Adrenal gland (tissue), 12 donors: Measurements from ENCODE around the gene PPP6R2. TPM values are rescaled to one million over a fixed set of nuclear protein-coding genes. Genes with fewer than 3 reads are reported as not detected.

Experiments used
- DNase-seq, 7 donors: peaks; one replicate each; pipeline ENCODE4 v3.0.0-alpha.2; 2019 to 2020
- H3K27ac ChIP-seq, 5 donors: fragments of 200-600 bp; sonication (generic) in 4 of 5; 1 replicate in 3 of 5; 2 replicates in 2 of 5; pipeline versions ENCODE4 v1.5.1 to v1.8.0; 2016 to 2020; ENCODE audit warnings: mild to moderate bottlenecking in 1 of 5
- H3K27me3 ChIP-seq: fragments of 200-600 bp; 2 replicates; pipeline ENCODE4 v1.8.0; 2021
- H3K36me3 ChIP-seq, 2 donors: fragments of 200-600 bp; replicated peaks in 1 of 2; 1 replicate in 1 of 2; 2 replicates in 1 of 2; pipeline versions ENCODE4 v1.5.1 to v1.8.0; 2018 to 2022
- H3K4me1 ChIP-seq, 2 donors: fragments of 200-600 bp; replicated peaks in 1 of 2; 1 replicate in 1 of 2; 2 replicates in 1 of 2; pipeline versions ENCODE4 v1.5.1 to v1.8.0; 2018 to 2021
- H3K4me3 ChIP-seq, 4 donors: fragments of 200-600 bp; sonication (generic) in 3 of 4; one replicate each; pipeline ENCODE4 v1.5.1; 2016 to 2018
- H3K9me3 ChIP-seq, 3 donors: fragments of 200-600 bp; sonication (generic) in 1 of 3; replicated peaks in 1 of 3; 1 replicate in 2 of 3; 2 replicates in 1 of 3; pipeline versions ENCODE4 v1.5.1 to v1.8.0; 2016 to 2021
- CTCF ChIP-seq, 6 experiments: fragments of 450-650 bp in 4 of 6; fragments of 200-600 bp in 2 of 6; sonication (generic) in 1 of 6; IDR thresholded peaks; 1 replicate in 5 of 6; 2 replicates in 1 of 6; pipeline versions ENCODE4 v1.5.1 to v1.8.0; 2016 to 2021; ENCODE audit warnings: antibody characterized with exemption in 6 of 6, mild to moderate bottlenecking in 2 of 6, moderate library complexity in 1 of 6
- POLR2A ChIP-seq, 2 donors: fragments of 450-650 bp; IDR thresholded peaks; one replicate each; pipeline ENCODE4 v1.6.1; 2017; ENCODE audit warnings: antibody characterized with exemption in 2 of 2, mild to moderate bottlenecking in 2 of 2, moderate library complexity in 1 of 2
- WGBS, 4 donors: extraction: QIAGEN DNeasy Blood & Tissue Kit in 2 of 4; methylation state at CpG; one replicate each; pipeline versions ENCODE4 v1.1.5 to v1.1.7; 2013 to 2017; 5-methylcytosine and 5-hydroxymethylcytosine counted together
- intact Hi-C, 2 donors: fragments of 100-400 bp; cut with DNase I; formaldehyde crosslinking; loops; one replicate each; pipeline versions ENCODE4 v1.14.1 to v1.15.0; 2022 to 2023
- polyA plus RNA-seq, 3 donors: library from polyadenylated mRNA; stranded (reverse); fragments of 200-250 nt in 2 of 3; fragments of 350-450 nt in 1 of 3; fragmentation: Illumina TruSeq in 1 of 3; extraction: RNeasy Lipid Tissue Mini Kit (QIAGEN cat#74804) in 1 of 3; gene quantifications; one replicate each; pipeline ENCODE4 v1.2.3, GENCODE V29; 2013 to 2014
- total RNA-seq, 9 donors: library from RNA; depleted of rRNA in 4 of 9; stranded (reverse); fragments of >200 nt in 4 of 9; fragments of 120-200 nt in 1 of 9; fragmentation: NEBNext Ultra II Directional in 1 of 9; extraction: Animal tissue kit (Norgen Biotek cat#: 25700) in 1 of 9; gene quantifications; one replicate each; pipeline versions ENCODE4 v1.1.0 to v1.2.4, GENCODE V29; 2013 to 2023
- donor health status: healthy with polysubstance abuse.
- donor health status: Bipolar disorder and iron deficiency.
- donor health status: DM: yes; HTN: yes; CAD: no.
- donor health status: DM: no; HTN: no; CAD: no.
- donor health status: DM: no; HTN: no; CAD: no.
- donor health status: DM: yes; HTN: yes; CAD: no.

PPP6R2 gene
- total and polyA plus RNA-seq, 12 donors, result 19.6 to 129 (median 73.0) TPM

GRCh38 chr22:50447576-50448551 is 104.7 kb downstream of the PPP6R2 start:
- Histone ChIP-seq H3K27me3 (no peaks in the 10 kb centered on the region), H3K4me1 (peaks cover 10 to 17% of the 10 kb centered on the region in 2 donors), H3K27ac (no peak overlapping the region), H3K9me3 (no peaks in the 10 kb centered on the region), H3K36me3 (peaks cover 0 to 54% of the 10 kb centered on the region in 2 donors), H3K4me3 (no peak overlapping the region)
- no peak for DNase-seq
- 89 to 94% (median 90%) methylated on average over 16 to 27 of the region's 27 CpGs for WGBS, 4 donors
- TF ChIP-seq POLR2A (IDR thresholded peaks at IDR 0.05) (no peak), CTCF (IDR thresholded peaks at IDR 0.05) (no peak)
- intact Hi-C loops, result no loop called here

- H3K27me3 ChIP-seq, result no peaks in the 10 kb centered on the region
- 88 to 92% (median 91%) methylated on average over 5 of the region's 5 CpGs for WGBS, 4 donors
- no peak overlapping the region for H3K27ac ChIP-seq
- intact Hi-C loops, result no loop called here
- H3K36me3 ChIP-seq, result peaks cover 0 to 60% of the 10 kb centered on the region in 2 donors
- no peaks in the 10 kb centered on the region for H3K4me1 ChIP-seq
- no peaks in the 10 kb centered on the region for H3K9me3 ChIP-seq
- TF ChIP-seq CTCF (IDR thresholded peaks at IDR 0.05) (no peak), POLR2A (IDR thresholded peaks at IDR 0.05) (no peak)
- no peak for DNase-seq
- no peak overlapping the region for H3K4me3 ChIP-seq
Observed at GRCh38 chr22:50452649-50453048, 109.5 kb downstream of the PPP6R2 start.

DNA sequence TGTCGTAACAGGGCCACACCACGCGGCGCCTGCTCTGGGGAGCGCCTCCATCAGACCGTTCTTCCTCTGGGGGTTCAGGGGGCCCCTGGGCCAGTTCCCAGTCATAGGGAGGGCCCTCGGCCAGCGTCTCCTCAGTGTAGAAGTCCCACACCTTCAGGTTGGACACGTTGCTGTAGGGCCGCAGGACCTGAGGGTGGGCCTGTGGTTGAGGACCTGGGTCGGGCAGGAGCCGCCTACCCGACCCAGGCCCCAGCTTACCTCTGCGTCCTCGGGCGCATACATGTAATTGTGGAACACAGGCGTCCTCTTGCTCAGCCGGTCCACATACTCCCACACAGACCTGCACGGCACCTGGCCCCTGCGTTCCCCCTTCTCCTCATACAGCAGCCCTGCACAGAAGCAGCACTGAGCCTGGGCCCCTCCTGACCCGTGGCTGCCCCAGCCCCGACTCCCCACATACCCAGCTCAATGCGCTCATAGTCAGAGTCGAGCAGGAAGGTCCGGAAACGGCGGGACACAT is 111.5 kb downstream of the PPP6R2 start:
- H3K27me3 ChIP-seq, result no peaks in the 10 kb centered on the region
- peaks cover 0 to 63% of the 10 kb centered on the region in 2 donors for H3K36me3 ChIP-seq
- H3K4me1 ChIP-seq, result no peaks in the 10 kb centered on the region
- 92 to 97% (median 95%) methylated on average over 13 to 27 of the region's 27 CpGs for WGBS, 4 donors
- no peak for DNase-seq
- no peak overlapping the region for H3K27ac ChIP-seq
- intact Hi-C loops, result no loop called here
- H3K4me3 ChIP-seq, result no peak overlapping the region
- TF ChIP-seq CTCF (IDR thresholded peaks at IDR 0.05), result no peak
- no peak for TF ChIP-seq POLR2A (IDR thresholded peaks at IDR 0.05)
- H3K9me3 ChIP-seq, result no peaks in the 10 kb centered on the region

- Histone ChIP-seq H3K27ac (no peak overlapping the region), H3K9me3 (no peaks in the 10 kb centered on the region), H3K4me1 (no peaks in the 10 kb centered on the region), H3K27me3 (no peaks in the 10 kb centered on the region), H3K4me3 (no peak overlapping the region), H3K36me3 (peaks cover 0 to 69% of the 10 kb centered on the region in 2 donors)
- 93 to 97% (median 95%) methylated on average over 12 to 18 of the region's 18 CpGs; no CpG with 5 or more reads in 1 of the 4 donors for WGBS, 4 donors
- intact Hi-C loops, result no loop called here
- TF ChIP-seq CTCF (IDR thresholded peaks at IDR 0.05), result no peak
- no peak for TF ChIP-seq POLR2A (IDR thresholded peaks at IDR 0.05)
- no peak for DNase-seq
Observed at GRCh38 chr22:50455201-50455600, 112.1 kb downstream of the PPP6R2 start.
